HEK293T (cell line): Measurements from ENCODE around the gene MBD3L4.
"Not testable (repeated sequence)": the region's sequence is repeated elsewhere in the genome, so short reads cannot be mapped to it uniquely, and the experiment has no call there.

ENCODE experiments used
- CTBP1 ChIP-seq: fragments of 450-650 bp; IDR thresholded peaks from 2 replicates; pipeline ENCODE4 v1.6.1; 2016; ENCODE audit warnings: borderline replicate concordance
- ELF4 ChIP-seq: fragments of 450-650 bp; IDR thresholded peaks from 2 replicates; pipeline ENCODE4 v1.6.1; 2017; ENCODE audit warnings: antibody characterized with exemption
- FOXA1 ChIP-seq: fragments of 450-650 bp; IDR thresholded peaks from 2 replicates; pipeline ENCODE4 v1.6.1; 2016; ENCODE audit warnings: mild to moderate bottlenecking
- FOXK2 ChIP-seq: fragments of 450-650 bp; IDR thresholded peaks from 2 replicates; pipeline ENCODE4 v1.6.1; 2016; ENCODE audit warnings: mild to moderate bottlenecking
- FOXM1 ChIP-seq: fragments of 450-650 bp; IDR thresholded peaks from 2 replicates; pipeline ENCODE4 v1.6.1; 2017; ENCODE audit warnings: mild to moderate bottlenecking, borderline replicate concordance
- HDGF ChIP-seq: fragments of 450-650 bp; IDR thresholded peaks from 2 replicates; pipeline ENCODE4 v1.6.1; 2017; ENCODE audit warnings: antibody characterized with exemption, borderline replicate concordance
- L3MBTL2 ChIP-seq: fragments of 450-650 bp; conservative IDR thresholded peaks from 2 replicates; pipeline ENCODE4 v1.6.1; 2016; ENCODE audit warnings: mild to moderate bottlenecking
- PKNOX1 ChIP-seq: fragments of 450-650 bp; IDR thresholded peaks from 2 replicates; pipeline ENCODE4 v1.6.1; 2016
- SUZ12 ChIP-seq: fragments of 450-650 bp; IDR thresholded peaks from 2 replicates; pipeline ENCODE4 v1.6.1; 2016; ENCODE audit warnings: mild to moderate bottlenecking
- TARDBP ChIP-seq: fragments of 450-650 bp; IDR thresholded peaks from 2 replicates; pipeline ENCODE4 v1.6.1; 2016
- ZNF384 ChIP-seq: fragments of 450-650 bp; IDR thresholded peaks from 2 replicates; pipeline ENCODE4 v1.6.1; 2016

GRCh38 chr19:7021331-7021730, 18.6 kb downstream of the MBD3L4 start, which contains the start of gene MBD3L2B:
- TF ChIP-seq FOXK2, FOXM1, SUZ12, ELF4, TARDBP, PKNOX1, FOXA1, ZNF384, L3MBTL2, CTBP1, HDGF: not testable (repeated sequence)
